ENCODE measurements around the gene DNER.

DNA sequence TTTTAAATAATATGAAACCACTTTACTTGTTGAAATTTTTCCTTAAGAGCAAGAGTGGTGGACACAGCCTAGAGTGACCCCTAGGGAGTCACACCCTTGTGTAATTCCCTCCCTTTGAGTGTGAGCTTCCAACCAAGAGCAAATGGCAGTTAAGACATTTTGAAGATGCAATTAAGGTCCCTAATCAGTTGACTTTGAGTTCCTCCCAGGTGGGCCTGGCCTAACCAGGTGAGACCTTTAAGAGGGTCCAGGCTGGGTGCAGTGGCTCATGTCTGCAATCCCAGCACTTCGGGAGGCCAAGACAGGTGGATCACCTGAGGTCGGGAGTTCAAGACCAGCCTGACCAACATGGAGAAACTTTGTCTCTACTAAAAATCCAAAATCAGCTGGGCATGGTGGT is 299.7 kb downstream of the DNER start:
- TF ChIP-seq, protein P1, sequence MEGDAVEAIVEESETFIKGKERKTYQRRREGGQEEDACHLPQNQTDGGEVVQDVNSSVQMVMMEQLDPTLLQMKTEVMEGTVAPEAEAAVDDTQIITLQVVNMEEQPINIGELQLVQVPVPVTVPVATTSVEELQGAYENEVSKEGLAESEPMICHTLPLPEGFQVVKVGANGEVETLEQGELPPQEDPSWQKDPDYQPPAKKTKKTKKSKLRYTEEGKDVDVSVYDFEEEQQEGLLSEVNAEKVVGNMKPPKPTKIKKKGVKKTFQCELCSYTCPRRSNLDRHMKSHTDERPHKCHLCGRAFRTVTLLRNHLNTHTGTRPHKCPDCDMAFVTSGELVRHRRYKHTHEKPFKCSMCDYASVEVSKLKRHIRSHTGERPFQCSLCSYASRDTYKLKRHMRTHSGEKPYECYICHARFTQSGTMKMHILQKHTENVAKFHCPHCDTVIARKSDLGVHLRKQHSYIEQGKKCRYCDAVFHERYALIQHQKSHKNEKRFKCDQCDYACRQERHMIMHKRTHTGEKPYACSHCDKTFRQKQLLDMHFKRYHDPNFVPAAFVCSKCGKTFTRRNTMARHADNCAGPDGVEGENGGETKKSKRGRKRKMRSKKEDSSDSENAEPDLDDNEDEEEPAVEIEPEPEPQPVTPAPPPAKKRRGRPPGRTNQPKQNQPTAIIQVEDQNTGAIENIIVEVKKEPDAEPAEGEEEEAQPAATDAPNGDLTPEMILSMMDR (IDR thresholded peaks at IDR 0.05), result no peak
- TF ChIP-seq POLR2AphosphoS5 (IDR thresholded peaks at IDR 0.05) (no peak), POLR2A (IDR thresholded peaks at IDR 0.05) (no peak), EP300 (IDR thresholded peaks at IDR 0.05) (no peak)
